K562 (cell line): Measurements from ENCODE around the gene NAPB. TPM values are rescaled to one million over a fixed set of nuclear protein-coding genes. Genes with fewer than 3 reads are reported as not detected.

Experiments
- ATAC-seq: fragments of 200-7000 bp; cut with Tn5 transposase; 3 replicates; pipeline ENCODE4 v1.9.1; 2020; ENCODE audit warnings: moderate library complexity
- BruUV-seq: library from RNA; stranded (reverse); fragments of 400-500 nt; replicated peaks from 2 replicates; lab custom pipeline; 2021; lab: Mats Ljungman, UMichigan
- CTCF ChIA-PET: fragments of 300-600 bp; formaldehyde crosslinking; extraction: SDS; loops from one replicate; lab custom pipeline; 2021; ENCODE audit warnings: low intra/inter-chr PET ratio; lab: Yijun Ruan, JAX
- POLR2A ChIA-PET: fragments of 300-600, 350-650 bp; sonication (Branson Sonifier 250); formaldehyde crosslinking; extraction: SDS; loops from one replicate; lab custom pipeline; 2021; ENCODE audit warnings: antibody characterized with exemption, inconsistent platforms; lab: Yijun Ruan, JAX
- DNase-seq, 4 experiments: peaks; one replicate each; pipeline versions ENCODE4 v3.0.0 to v3.0.0-alpha.2; 2011 to 2018; ENCODE audit warnings: low spot score in 3 of 4, mixed read lengths in 3 of 4; ENCODE audit errors: extremely low read depth in 1 of 4
- FAIRE-seq: peaks from 2 replicates; lab custom pipeline; 2011; peaks lifted over from hg19 to GRCh38; lab: Jason Lieb, UNC
- H2AFZ ChIP-seq: 2 replicates; pipeline ENCODE4 v1.6.0; 2011; ENCODE audit warnings: low read depth, low read length, control low read depth, inconsistent platforms
- H3K27ac ChIP-seq: fragments of 200-600 bp; 3 replicates; pipeline ENCODE4 v1.8.0; 2011; ENCODE audit warnings: low read depth, mild to moderate bottlenecking, control low read depth, inconsistent platforms, low read length, moderate library complexity, mixed read lengths; ENCODE audit errors: extremely low read depth
- H3K27me3 ChIP-seq, 2 experiments: fragments of 300-600 bp in 1 of 2; 2 replicates in 1 of 2; 3 replicates in 1 of 2; pipeline versions ENCODE4 v1.6.0 to v1.8.0; 2011; ENCODE audit warnings: inconsistent platforms in 2 of 2, low read length in 2 of 2, mild to moderate bottlenecking in 1 of 2, mixed read lengths in 1 of 2, moderate library complexity in 1 of 2; ENCODE audit not compliant: control insufficient read depth in 2 of 2, insufficient read depth in 2 of 2
- H3K36me3 ChIP-seq: fragments of 300-600 bp; 3 replicates; pipeline ENCODE4 v1.8.0; 2011; ENCODE audit warnings: mild to moderate bottlenecking, low read length, inconsistent platforms; ENCODE audit not compliant: control insufficient read depth, insufficient read depth
- H3K4me1 ChIP-seq, 2 experiments: fragments of 200-600 bp in 1 of 2; replicated peaks in 1 of 2; 2 replicates in 1 of 2; 3 replicates in 1 of 2; pipeline versions ENCODE4 v1.5.1 to v1.8.0; 2011; ENCODE audit warnings: inconsistent platforms in 2 of 2, low read length in 2 of 2, mild to moderate bottlenecking in 1 of 2, mixed read lengths in 1 of 2, moderate library complexity in 1 of 2; ENCODE audit not compliant: control insufficient read depth in 2 of 2, insufficient read depth in 2 of 2
- H3K4me2 ChIP-seq: 2 replicates; pipeline ENCODE4 v1.6.1; 2011; ENCODE audit warnings: low read length, control low read depth, inconsistent platforms, mixed read lengths; ENCODE audit not compliant: insufficient read depth
- H3K4me3 ChIP-seq: fragments of 200-600 bp; sonication (generic), shearing (Covaris generic); 2 replicates; pipeline ENCODE4 v1.5.1; 2016; ENCODE audit warnings: control low read depth, inconsistent platforms
- H3K79me2 ChIP-seq: fragments of 200-600 bp; 3 replicates; pipeline ENCODE4 v1.8.0; 2011; ENCODE audit warnings: low read length, inconsistent platforms; ENCODE audit not compliant: control insufficient read depth, insufficient read depth
- H3K9ac ChIP-seq, 2 experiments: 2 replicates each; pipeline versions ENCODE4 v1.6.0 to v1.6.1; 2011; ENCODE audit warnings: low read depth in 2 of 2, low read length in 2 of 2, control low read depth in 1 of 2, inconsistent platforms in 1 of 2, mild to moderate bottlenecking in 1 of 2, mixed read lengths in 1 of 2; ENCODE audit not compliant: insufficient read depth in 1 of 2
- H3K9me1 ChIP-seq: one replicate; pipeline ENCODE4 v1.6.0; 2011; ENCODE audit warnings: inconsistent platforms, mild to moderate bottlenecking, low read length, moderate library complexity; ENCODE audit not compliant: control insufficient read depth, insufficient read depth
- H3K9me3 ChIP-seq: replicated peaks from 2 replicates; pipeline ENCODE4 v1.5.1; 2011; ENCODE audit warnings: low read depth, low read length, inconsistent platforms; ENCODE audit not compliant: control insufficient read depth, insufficient read depth
- H4K20me1 ChIP-seq: replicated peaks from 2 replicates; pipeline ENCODE4 v1.6.1; 2011; ENCODE audit warnings: low read length, inconsistent platforms, mixed read lengths; ENCODE audit not compliant: control insufficient read depth, insufficient read depth
- BRCA1 ChIP-seq, 2 experiments: fragments of 450-650 bp in 1 of 2; sonication (generic) in 1 of 2; formaldehyde crosslinking in 1 of 2; IDR thresholded peaks; 2 replicates each; pipeline versions ENCODE4 v1.5.0 to v1.6.1; 2017 to 2020; ENCODE audit warnings: mild to moderate bottlenecking in 1 of 2, missing genetic modification reagents in 1 of 2
- ESRRB ChIP-seq: fragments of 250-450 bp; sonication (Bioruptor Pico); IDR thresholded peaks from 2 replicates; pipeline ENCODE4 v1.5.0; 2020; ENCODE audit warnings: mild to moderate bottlenecking, moderate library complexity, borderline replicate concordance
- FOXA3 ChIP-seq, 2 experiments: fragments of 450-650 bp in 1 of 2; sonication (generic) in 1 of 2; formaldehyde crosslinking; IDR thresholded peaks in 1 of 2; conservative IDR thresholded peaks in 1 of 2; 2 replicates each; pipeline versions ENCODE4 v1.4.0 to v1.8.0; 2020 to 2022; ENCODE audit warnings: mild to moderate bottlenecking in 2 of 2, missing genetic modification reagents in 1 of 2
- HDAC6 ChIP-seq: IDR thresholded peaks from 2 replicates; pipeline ENCODE4 v1.6.1; 2012; ENCODE audit warnings: low read depth, mild to moderate bottlenecking, control low read depth, inconsistent platforms, low read length, moderate library complexity
- KHSRP ChIP-seq: fragments of 450-650 bp; IDR thresholded peaks from 2 replicates; pipeline ENCODE4 v1.6.1; 2017
- LARP7 ChIP-seq: fragments of 450-650 bp; IDR thresholded peaks from 2 replicates; pipeline ENCODE4 v1.6.1; 2016
- MAFF ChIP-seq: IDR thresholded peaks from 2 replicates; pipeline ENCODE4 v1.6.1; 2012; ENCODE audit warnings: low read length, improper control_type of control experiment
- MBD2 ChIP-seq: sonication (generic); IDR thresholded peaks from 2 replicates; pipeline ENCODE4 v1.6.1; 2016; ENCODE audit warnings: low read depth, borderline replicate concordance
- NCOA1 ChIP-seq: fragments of 450-650 bp; IDR thresholded peaks from 2 replicates; pipeline ENCODE4 v1.6.1; 2016; ENCODE audit warnings: low read depth
- SRSF7 ChIP-seq: fragments of 200-400 bp; formaldehyde crosslinking; optimal IDR thresholded peaks from 2 replicates; pipeline ENCODE3; 2017; ENCODE audit warnings: mild to moderate bottlenecking, low read depth, low read length
- TAF1 ChIP-seq: IDR thresholded peaks from 2 replicates; pipeline ENCODE4 v1.6.1; 2011; ENCODE audit warnings: mild to moderate bottlenecking, low read length, moderate library complexity; ENCODE audit not compliant: insufficient read depth, control insufficient read depth, severe bottlenecking; ENCODE audit errors: extremely low read depth
- TOE1 ChIP-seq, 2 experiments: fragments of 450-650 bp in 1 of 2; sonication (generic) in 1 of 2; formaldehyde crosslinking in 1 of 2; IDR thresholded peaks; 2 replicates each; pipeline versions ENCODE4 v1.7.1 to v1.8.0; 2016 to 2022; ENCODE audit warnings: borderline replicate concordance in 2 of 2, mild to moderate bottlenecking in 2 of 2, antibody characterized with exemption in 1 of 2, inconsistent platforms in 1 of 2, low read depth in 1 of 2, missing genetic modification reagents in 1 of 2, moderate library complexity in 1 of 2
- ZNF239 ChIP-seq: fragments of 250-450 bp; sonication (Bioruptor Pico); IDR thresholded peaks from 2 replicates; pipeline ENCODE4 v1.4.0; 2020; ENCODE audit warnings: mild to moderate bottlenecking
- ZNF695 ChIP-seq: fragments of 450-650 bp; formaldehyde crosslinking; IDR thresholded peaks from 2 replicates; pipeline ENCODE4 v1.4.0; 2020; ENCODE audit warnings: mild to moderate bottlenecking, moderate library complexity
- WGBS: fragments of 100-300 bp; shearing (Covaris generic); methylation state at CpG from one replicate; pipeline ENCODE4 v1.1.6; 2016; ENCODE audit warnings: low coverage, mixed read lengths; ENCODE audit not compliant: insufficient coverage; ENCODE audit errors: missing lambda C conversion rate; 5-methylcytosine and 5-hydroxymethylcytosine counted together
- in situ Hi-C: fragments of 300-500 bp; cut with MboI; formaldehyde crosslinking; loops from 4 replicates; pipeline ENCODE4 v1.15.0; 2018; ENCODE audit warnings: inconsistent platforms, mixed read lengths
- intact Hi-C: fragments of 100-400 bp; cut with micrococcal nuclease; formaldehyde crosslinking; loops from 2 replicates; pipeline ENCODE4 v1.14.2; 2022
- polyA plus RNA-seq, 8 experiments: library from polyadenylated mRNA; depleted of rRNA in 4 of 8; stranded (reverse) in 5 of 8; unstranded in 3 of 8; fragments of >200 nt; fragmentation: Nextera tagmentation in 2 of 8; fragmentation: Illumina TruSeq in 1 of 8; extraction: Ambion mirVana in 2 of 8; extraction: Trizol in 1 of 8; gene quantifications; 2 replicates each; pipeline versions ENCODE4 v1.2.1 to v1.2.3, GENCODE V29; 2011 to 2014; ENCODE audit warnings: inconsistent platforms in 1 of 8, missing spikeins in 1 of 8
- total RNA-seq, 7 experiments: library from RNA; depleted of rRNA in 6 of 7; stranded (reverse); fragments of >200 nt in 6 of 7; fragmentation: Illumina TruSeq in 2 of 7; extraction: Trizol in 2 of 7; gene quantifications; 2 replicates each; pipeline versions ENCODE4 v1.2.1 to v1.2.3, GENCODE V29; 2011 to 2021; ENCODE audit warnings: low replicate concordance in 1 of 7

The NAPB gene
- total and polyA plus RNA-seq, 9 of the 15 experiments (the other 6 are each of a cell fraction or from before 2014, with no cell fraction given): 1.4 to 7.7 (median 5.2) TPM

DNA sequence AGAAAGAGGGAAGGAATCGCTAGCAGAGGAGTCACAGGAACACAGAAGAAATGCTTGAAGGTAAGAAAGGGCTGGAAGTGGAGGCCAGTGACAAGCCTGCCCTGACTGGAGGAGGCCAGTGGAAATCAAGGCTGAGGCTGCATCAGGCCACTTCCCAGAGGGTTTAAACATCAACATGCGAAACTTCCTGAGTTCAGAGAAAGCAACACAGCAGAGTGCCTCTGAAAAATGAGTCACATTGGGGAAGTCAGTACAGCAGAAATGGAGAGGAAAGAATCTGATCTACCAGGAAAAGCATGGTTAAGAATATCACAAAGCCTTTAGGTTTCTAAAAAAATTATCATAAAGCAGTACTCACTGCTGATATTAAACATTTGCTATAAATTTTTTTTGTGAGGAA is 23.3 kb downstream of the NAPB start:
- ATAC-seq (no peak), FAIRE-seq (no peak), DNase-seq (no peak)
- Histone ChIP-seq H3K36me3 (peaks cover 65% of the 10 kb centered on the region), H3K9me3 (no peaks in the 10 kb centered on the region), H3K79me2 (peaks cover 15% of the 10 kb centered on the region; the same call in 2 of the 3 replicates), H3K9me1 (no peaks in the 10 kb centered on the region), H3K27ac (no peak overlapping the region), H4K20me1 (no peaks in the 10 kb centered on the region), H2AFZ (no peak overlapping the region), H3K4me3 (no peak overlapping the region), H3K9ac (no peak overlapping the region), H3K4me2 (no peak overlapping the region), H3K4me1 (no peaks in the 10 kb centered on the region), H3K27me3 (no peaks in the 10 kb centered on the region)
- ChIA-PET POLR2A (interaction anchor here (0.9 kb wide), 1 partner anchor 11 kb away, joined by 3 read pairs; no protein-coding TSS in a partner anchor), CTCF (no interaction called here)
- intact Hi-C loops (no loop called here), in situ Hi-C loops (no loop called here)
- TF ChIP-seq NCOA1: no peak
- TF ChIP-seq MBD2: no peak
- no peak for TF ChIP-seq TAF1
- TF ChIP-seq SRSF7: no peak
- TF ChIP-seq BRCA1 (IDR thresholded peaks at IDR 0.05): no peak
- no peak for TF ChIP-seq BRCA1 (CRISPR knock-in tag; IDR thresholded peaks at IDR 0.05)
- no peak for TF ChIP-seq ESRRB (CRISPR knock-in tag)
- TF ChIP-seq KHSRP: no peak
- TF ChIP-seq ZNF239 (CRISPR knock-in tag): no peak
- no peak for TF ChIP-seq MAFF
- TF ChIP-seq ZNF695: no peak
- no peak for TF ChIP-seq HDAC6
- TF ChIP-seq TOE1 (IDR thresholded peaks at IDR 0.05; ENCODE audit: borderline replicate concordance): no peak
- TF ChIP-seq TOE1 (CRISPR knock-in tag; IDR thresholded peaks at IDR 0.05; ENCODE audit: borderline replicate concordance, low read depth): no peak
- no peak for TF ChIP-seq FOXA3 (CRISPR knock-in tag; conservative IDR thresholded peaks at IDR 0.05 in 1 of 2, IDR thresholded peaks at IDR 0.05 in 1 of 2)
- TF ChIP-seq LARP7: no peak
- no TSS peak for BruUV-seq
- 83% methylated on average over 2 of the region's 2 CpGs for WGBS
